Muscle layer of colon (tissue), 2 donors: ENCODE data around the gene EPHB2.

Experiments used
- H3K27ac ChIP-seq: one replicate; pipeline ENCODE4 v1.7.0; 2013; ENCODE audit warnings: low read depth, mild to moderate bottlenecking, low read length, moderate library complexity
- H3K27me3 ChIP-seq, 2 donors: one replicate each; pipeline ENCODE4 v1.7.0; 2013; ENCODE audit warnings: low read length in 2 of 2, mild to moderate bottlenecking in 2 of 2; ENCODE audit not compliant: insufficient read depth in 2 of 2, control insufficient read depth in 1 of 2
- H3K36me3 ChIP-seq: one replicate; pipeline ENCODE4 v1.7.0; 2013; ENCODE audit warnings: mild to moderate bottlenecking, low read length; ENCODE audit not compliant: insufficient read depth
- H3K4me1 ChIP-seq: one replicate; pipeline ENCODE4 v1.7.0; 2013; ENCODE audit warnings: mild to moderate bottlenecking, low read length; ENCODE audit not compliant: insufficient read depth
- H3K4me3 ChIP-seq, 2 donors: one replicate each; pipeline ENCODE4 v1.7.0; 2013; ENCODE audit warnings: low read length in 2 of 2, low read depth in 1 of 2, mild to moderate bottlenecking in 1 of 2, moderate library complexity in 1 of 2
- H3K9ac ChIP-seq: one replicate; pipeline ENCODE4 v1.7.0; 2013; ENCODE audit warnings: low read length
- H3K9me3 ChIP-seq: one replicate; pipeline ENCODE4 v1.7.0; 2013; ENCODE audit warnings: mild to moderate bottlenecking, low read length
- donor health status: abdominal sarcoma.
- donor health status: Adenocarcinoma of cecum.

Gene EPHB2

DNA sequence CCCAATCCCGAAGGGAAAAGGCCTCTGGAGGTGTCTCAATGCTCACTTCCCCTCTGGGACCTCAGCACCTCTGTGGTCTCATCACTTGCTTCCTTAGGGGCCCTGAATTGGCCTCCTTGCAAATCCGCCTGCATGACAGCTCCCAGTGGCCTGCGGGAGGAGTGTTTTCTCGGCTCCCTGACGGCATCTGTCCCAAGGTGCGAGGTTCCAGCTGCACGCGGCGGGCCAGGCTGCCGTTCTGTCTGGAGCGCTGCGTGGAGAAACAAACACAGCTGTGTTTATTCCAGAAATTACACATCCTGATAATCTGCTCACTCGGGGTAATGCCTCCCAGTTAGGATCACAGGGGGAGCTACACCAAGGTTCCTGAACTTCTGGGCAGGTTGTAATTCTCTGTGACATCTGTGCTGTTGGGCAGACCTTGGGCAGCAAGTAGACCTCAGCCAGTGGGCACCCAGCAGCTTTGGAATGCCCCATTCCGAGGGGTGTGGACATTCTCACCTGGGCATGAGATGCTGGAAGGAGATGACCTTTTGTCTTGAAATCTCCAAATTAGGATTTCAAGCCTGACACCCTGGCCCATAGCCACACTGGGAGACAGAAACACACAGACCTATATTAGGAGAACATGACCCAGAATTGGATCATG, 18.2 kb downstream of the EPHB2 start:
- Histone ChIP-seq H3K4me3 (no peak overlapping the region), H3K9me3 (no peaks in the 10 kb centered on the region), H3K9ac (no peak overlapping the region), H3K27ac (no peak overlapping the region), H3K36me3 (no peaks in the 10 kb centered on the region), H3K27me3 (no peaks in the 10 kb centered on the region), H3K4me1 (peaks cover 12% of the 10 kb centered on the region)

DNA sequence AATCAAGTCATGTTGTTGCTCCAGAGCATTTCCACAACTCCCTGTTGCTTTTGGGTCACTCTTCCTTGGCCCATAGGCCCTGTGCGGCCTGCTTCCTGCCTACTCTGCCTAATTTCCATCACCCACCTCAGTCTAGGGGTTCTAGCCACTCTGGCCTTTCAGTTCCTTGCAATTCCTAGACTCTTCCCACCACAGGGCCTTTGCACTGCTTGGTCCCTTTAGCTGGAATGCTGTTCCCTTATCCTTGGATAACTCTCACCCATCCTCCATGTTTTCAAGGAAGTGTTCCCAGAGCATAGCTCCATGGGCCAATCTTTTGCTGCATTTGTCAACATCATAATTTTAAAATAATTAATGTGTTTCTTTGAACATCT, 18.7 kb downstream of the EPHB2 start:
- Histone ChIP-seq H3K4me3 (no peak overlapping the region), H3K36me3 (no peaks in the 10 kb centered on the region), H3K9ac (no peak overlapping the region), H3K9me3 (no peaks in the 10 kb centered on the region), H3K27ac (no peak overlapping the region), H3K27me3 (no peaks in the 10 kb centered on the region), H3K4me1 (peaks cover 12% of the 10 kb centered on the region)

DNA sequence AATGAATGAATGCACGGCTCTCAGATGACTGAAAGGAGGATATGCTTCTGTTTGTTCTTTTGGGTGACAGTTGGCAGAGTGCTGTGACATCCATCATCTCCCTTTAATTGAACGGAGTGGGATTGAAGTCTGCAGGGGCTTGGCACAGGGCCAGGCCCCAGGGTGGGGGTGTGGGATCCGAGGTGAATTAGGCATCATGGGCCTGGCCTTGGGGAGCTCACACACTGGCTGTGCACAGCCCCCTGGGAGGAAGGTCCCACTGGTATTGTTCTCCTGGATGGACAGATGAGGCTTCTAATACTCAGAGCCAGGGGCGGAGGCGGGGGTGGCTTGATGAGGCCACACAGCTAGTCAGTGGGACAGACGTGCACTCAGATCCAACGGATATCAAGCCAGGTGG, 19.3 kb downstream of the EPHB2 start:
- H3K36me3 ChIP-seq: no peaks in the 10 kb centered on the region
- no peaks in the 10 kb centered on the region for H3K9me3 ChIP-seq
- H3K27ac ChIP-seq: no peak overlapping the region
- no peak overlapping the region for H3K4me3 ChIP-seq
- peaks cover 12% of the 10 kb centered on the region for H3K4me1 ChIP-seq
- H3K27me3 ChIP-seq: no peaks in the 10 kb centered on the region
- H3K9ac ChIP-seq: no peak overlapping the region

DNA sequence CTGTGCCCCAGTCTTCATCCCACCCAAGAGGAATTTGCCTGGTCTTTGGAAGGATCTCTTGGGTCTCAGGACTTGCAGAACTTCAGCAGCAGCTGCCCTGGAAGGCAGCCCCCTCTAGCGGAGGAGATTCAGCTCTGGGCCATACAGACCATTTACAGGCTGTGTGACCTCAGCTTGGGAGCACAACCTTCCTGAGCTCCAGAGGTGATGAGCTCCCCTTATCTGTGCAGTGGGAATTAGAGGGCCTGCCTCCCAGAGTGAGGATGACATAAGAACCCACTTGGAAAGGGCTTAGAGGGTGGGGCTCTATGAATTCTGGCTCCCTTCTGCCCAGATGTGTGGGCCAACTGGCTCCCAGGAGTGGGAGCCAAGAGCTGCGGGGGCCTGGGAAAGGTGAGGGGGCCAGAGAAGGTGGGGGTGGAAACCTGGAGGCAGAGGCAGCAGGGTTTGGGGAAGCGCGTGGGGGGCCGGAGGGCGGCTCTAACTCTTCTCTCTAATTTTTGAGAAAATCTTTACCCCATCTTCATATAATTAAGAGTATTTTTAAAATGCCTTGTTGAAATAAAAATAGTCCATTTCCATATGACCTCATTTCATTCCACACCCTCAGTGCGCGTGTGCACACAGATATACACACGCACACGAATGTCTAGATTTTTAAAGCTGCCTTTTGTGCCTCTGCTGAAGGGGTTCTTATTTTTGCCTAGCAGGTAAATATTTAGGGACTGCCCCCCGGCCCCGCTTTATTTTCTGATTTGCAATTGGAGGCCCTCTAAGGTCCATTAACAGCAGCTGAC, 21.5 kb downstream of the EPHB2 start:
- Histone ChIP-seq H3K27ac (no peak overlapping the region), H3K36me3 (no peaks in the 10 kb centered on the region), H3K4me1 (peaks cover 12% of the 10 kb centered on the region), H3K27me3 (no peaks in the 10 kb centered on the region), H3K9me3 (no peaks in the 10 kb centered on the region), H3K9ac (no peak overlapping the region), H3K4me3 (no peak overlapping the region)

DNA sequence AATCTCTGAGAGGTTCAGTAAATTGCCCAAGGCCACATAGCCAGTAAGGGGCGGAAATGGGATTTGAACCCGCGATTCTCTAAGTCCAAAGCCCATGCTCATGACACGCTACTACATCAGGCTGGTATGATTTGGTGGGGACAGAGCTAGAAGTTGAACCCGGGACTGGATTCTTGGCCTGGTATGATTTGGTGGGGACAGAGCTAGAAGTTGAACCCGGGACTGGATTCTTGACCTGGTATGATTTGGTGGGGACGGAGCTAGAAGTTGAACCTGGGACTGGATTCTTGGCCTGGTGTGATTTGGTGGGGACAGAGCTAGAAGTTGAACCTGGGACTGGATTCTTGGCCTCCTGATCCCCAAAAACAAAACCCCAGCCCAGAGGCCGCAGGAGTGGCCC, 23.0 kb downstream of the EPHB2 start:
- Histone ChIP-seq H3K36me3 (no peaks in the 10 kb centered on the region), H3K4me1 (peaks cover 12% of the 10 kb centered on the region), H3K27me3 (no peaks in the 10 kb centered on the region), H3K4me3 (no peak overlapping the region), H3K9ac (no peak overlapping the region), H3K9me3 (no peaks in the 10 kb centered on the region), H3K27ac (no peak overlapping the region)

DNA sequence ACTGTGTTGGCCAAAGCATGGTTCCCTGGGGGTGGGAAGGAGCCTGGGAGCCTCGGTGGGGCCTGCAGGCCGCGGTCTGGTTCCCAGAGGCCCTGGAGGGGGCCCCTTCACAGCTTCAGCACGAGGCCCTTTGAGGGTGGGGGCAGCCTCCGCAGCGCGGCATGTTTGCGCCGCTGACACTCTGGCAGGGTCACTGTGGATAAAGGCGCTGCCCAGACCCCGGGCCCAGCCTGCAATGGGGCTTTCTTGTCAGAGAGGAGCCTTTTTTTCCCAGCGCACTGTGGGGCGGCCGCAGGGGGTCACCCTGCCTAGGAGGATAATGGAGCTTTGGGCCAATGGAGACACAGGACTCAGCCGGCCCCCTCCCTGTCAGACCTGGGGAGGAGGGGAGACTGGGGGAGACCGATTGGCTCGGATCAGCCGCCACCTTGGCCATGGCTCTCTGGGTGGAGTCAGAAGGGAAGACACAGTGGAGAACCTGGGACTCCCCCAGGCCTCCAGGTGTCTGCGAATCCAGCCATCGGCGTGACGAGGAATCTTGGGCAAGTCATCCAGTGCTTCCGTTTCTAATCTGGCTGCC, 26.0 kb downstream of the EPHB2 start:
- no peak overlapping the region for H3K9ac ChIP-seq
- no peaks in the 10 kb centered on the region for H3K9me3 ChIP-seq
- peaks cover 0 to 6% of the 10 kb centered on the region in 2 donors for H3K27me3 ChIP-seq
- H3K27ac ChIP-seq: no peak overlapping the region
- no peaks in the 10 kb centered on the region for H3K36me3 ChIP-seq
- H3K4me1 ChIP-seq: no peaks in the 10 kb centered on the region
- H3K4me3 ChIP-seq: no peak overlapping the region

DNA sequence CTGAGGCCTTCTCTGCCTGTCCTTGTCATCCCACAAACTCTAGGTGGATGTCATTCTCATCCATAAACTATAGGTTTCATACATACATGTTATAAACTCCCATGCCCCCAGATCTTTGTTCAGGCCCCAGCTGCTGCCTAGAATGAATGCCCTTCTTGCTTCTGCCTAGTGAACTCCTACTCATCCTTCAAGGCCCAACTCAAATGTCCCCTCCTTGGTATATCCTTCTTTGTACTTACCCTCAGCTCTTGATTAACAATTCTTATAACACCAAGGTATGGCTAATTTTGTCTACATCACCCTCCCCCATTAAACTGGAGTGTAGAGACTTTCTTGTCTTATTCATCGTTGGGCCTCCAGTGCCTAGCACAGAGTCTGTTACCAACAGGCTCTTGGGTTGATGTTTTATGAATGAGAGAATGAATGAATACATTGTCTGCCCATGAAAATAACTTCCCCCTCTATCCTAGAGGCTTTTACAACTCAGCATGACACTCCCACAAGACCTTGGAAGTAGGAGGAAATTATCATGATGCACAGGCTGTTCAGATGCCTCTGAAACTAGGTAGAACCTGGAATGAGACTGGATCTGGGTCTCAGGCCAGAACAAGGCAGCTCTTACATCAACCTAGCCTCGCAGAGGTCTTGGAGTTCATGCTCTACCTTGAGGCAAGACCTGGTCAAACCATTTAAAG, 26.9 kb downstream of the EPHB2 start:
- H3K9me3 ChIP-seq: no peaks in the 10 kb centered on the region
- H3K27me3 ChIP-seq: peaks cover 0 to 6% of the 10 kb centered on the region in 2 donors
- no peak overlapping the region for H3K27ac ChIP-seq
- no peaks in the 10 kb centered on the region for H3K4me1 ChIP-seq
- H3K9ac ChIP-seq: no peak overlapping the region
- no peak overlapping the region for H3K4me3 ChIP-seq
- H3K36me3 ChIP-seq: no peaks in the 10 kb centered on the region

DNA sequence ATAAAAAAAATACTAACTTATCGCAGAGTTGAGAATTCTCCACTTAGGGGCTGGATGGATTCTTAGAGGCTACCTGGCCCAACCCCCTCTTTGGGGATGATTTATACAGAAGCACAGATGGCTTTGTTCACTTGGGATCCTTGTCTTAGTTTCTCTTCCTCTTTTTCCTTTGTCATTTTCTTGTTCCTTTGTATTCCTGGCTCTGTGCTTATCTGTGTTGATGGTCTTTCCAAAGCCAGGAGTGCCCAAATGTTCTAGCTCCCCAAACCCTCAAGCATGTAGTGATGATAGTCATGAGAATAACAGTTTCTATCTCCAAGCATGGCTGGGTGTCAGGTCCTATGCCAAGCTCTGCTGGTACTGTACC, 27.4 kb downstream of the EPHB2 start:
- peaks cover 0 to 6% of the 10 kb centered on the region in 2 donors for H3K27me3 ChIP-seq
- no peak overlapping the region for H3K9ac ChIP-seq
- H3K36me3 ChIP-seq: no peaks in the 10 kb centered on the region
- H3K27ac ChIP-seq: no peak overlapping the region
- no peak overlapping the region for H3K4me3 ChIP-seq
- H3K4me1 ChIP-seq: no peaks in the 10 kb centered on the region
- H3K9me3 ChIP-seq: no peaks in the 10 kb centered on the region

DNA sequence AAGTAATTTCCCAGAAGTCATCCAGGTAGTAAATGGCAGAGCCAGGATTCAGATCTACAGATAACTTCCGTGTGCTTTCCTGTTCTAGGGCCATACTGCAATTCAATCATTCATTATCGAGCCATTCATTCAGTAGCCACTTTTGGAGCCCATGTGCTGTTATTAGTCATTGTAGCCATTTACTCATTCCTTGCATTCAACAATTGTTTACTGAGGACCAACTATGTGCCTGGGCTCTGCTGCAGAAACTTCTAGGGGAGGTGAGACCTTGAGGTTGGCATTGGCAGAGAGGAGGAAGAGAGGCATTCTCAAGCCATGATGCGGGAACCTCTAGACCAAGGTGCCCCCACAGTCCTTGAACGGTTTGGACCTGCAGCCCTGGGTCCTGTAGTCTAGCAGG, 27.9 kb downstream of the EPHB2 start:
- peaks cover 0 to 6% of the 10 kb centered on the region in 2 donors for H3K27me3 ChIP-seq
- H3K4me1 ChIP-seq: no peaks in the 10 kb centered on the region
- no peaks in the 10 kb centered on the region for H3K9me3 ChIP-seq
- no peak overlapping the region for H3K4me3 ChIP-seq
- H3K9ac ChIP-seq: no peak overlapping the region
- H3K36me3 ChIP-seq: no peaks in the 10 kb centered on the region
- H3K27ac ChIP-seq: no peak overlapping the region

DNA sequence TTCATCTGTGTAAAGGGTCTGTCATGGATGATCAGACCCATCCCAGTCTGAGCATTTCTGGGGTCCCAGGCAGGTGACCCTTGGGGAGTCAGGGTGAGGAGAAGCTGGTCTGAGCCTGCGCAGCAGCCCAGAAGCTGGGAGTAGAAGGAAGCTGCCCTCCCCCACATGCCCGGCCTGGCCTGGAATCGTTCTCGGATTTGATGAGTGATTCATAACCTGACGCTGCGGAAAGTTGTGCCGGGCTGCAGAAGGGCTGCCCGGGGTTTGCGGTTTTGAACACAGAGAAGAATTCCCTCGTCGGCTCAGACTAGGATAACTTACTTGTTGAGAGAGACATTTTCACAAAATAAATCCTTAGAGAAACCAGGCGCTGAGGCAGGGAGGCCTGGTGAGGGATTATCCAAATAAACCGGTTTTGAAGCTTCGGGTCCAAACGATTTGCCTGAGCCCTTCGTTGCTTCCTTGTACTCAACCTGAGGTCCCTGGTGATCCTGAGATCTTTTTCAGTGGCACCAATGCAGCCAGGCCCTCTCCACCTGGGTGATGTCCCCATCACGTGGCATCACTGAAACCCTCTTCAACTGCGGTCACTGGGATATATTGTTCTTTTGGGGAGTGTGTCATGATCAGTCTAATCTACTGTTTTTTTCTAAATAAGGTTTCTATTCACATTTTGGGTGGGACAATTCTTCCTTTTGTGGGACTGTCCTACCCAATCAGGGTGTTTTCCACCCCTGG, 29.2 kb downstream of the EPHB2 start:
- H3K27me3 ChIP-seq: peaks cover 0 to 6% of the 10 kb centered on the region in 2 donors
- no peak overlapping the region for H3K27ac ChIP-seq
- no peaks in the 10 kb centered on the region for H3K9me3 ChIP-seq
- H3K36me3 ChIP-seq: no peaks in the 10 kb centered on the region
- no peak overlapping the region for H3K4me3 ChIP-seq
- no peak overlapping the region for H3K9ac ChIP-seq
- H3K4me1 ChIP-seq: no peaks in the 10 kb centered on the region

DNA sequence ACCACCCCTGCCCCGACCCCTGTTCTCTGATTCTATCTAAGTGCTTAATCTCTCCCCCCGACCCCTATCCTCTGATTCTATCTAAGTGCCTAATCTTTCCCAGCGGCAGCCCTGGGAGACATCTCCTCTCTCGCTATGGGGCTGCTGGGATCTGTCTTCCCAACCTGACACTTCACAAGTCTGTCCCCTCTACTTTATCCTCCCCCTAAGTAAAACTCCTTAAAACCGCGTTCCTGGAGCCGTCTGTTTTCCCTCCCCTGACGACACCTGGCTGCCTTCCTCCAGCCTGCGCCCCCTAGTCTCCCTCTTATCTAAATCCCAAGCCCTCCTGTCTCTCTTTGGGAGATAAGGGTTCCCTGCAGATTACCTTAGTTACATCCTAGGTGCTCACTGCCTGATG, 30.5 kb downstream of the EPHB2 start:
- Histone ChIP-seq H3K9ac (no peak overlapping the region), H3K27ac (no peak overlapping the region), H3K4me3 (no peak overlapping the region), H3K4me1 (no peaks in the 10 kb centered on the region), H3K9me3 (no peaks in the 10 kb centered on the region), H3K27me3 (peaks cover 0 to 6% of the 10 kb centered on the region in 2 donors), H3K36me3 (no peaks in the 10 kb centered on the region)
